Glomerular endothelial cell (primary cell): ENCODE measurements around the gene EFL1. TPM values are rescaled to one million over a fixed set of nuclear protein-coding genes. Genes with fewer than 3 reads are reported as not detected.

Source experiments
- DNase-seq: peaks from one replicate; pipeline ENCODE4 v3.0.0-alpha.2; 2011; ENCODE audit warnings: low read depth, low spot score; ENCODE audit errors: extremely low read depth
- total RNA-seq: library from RNA; depleted of rRNA; stranded (reverse); fragments of >200 nt; gene quantifications from 2 replicates; pipeline ENCODE4 v1.2.3, GENCODE V29; 2015

Gene EFL1
- total RNA-seq, 1 donor from 2014 or later = 16.0 TPM

DNA sequence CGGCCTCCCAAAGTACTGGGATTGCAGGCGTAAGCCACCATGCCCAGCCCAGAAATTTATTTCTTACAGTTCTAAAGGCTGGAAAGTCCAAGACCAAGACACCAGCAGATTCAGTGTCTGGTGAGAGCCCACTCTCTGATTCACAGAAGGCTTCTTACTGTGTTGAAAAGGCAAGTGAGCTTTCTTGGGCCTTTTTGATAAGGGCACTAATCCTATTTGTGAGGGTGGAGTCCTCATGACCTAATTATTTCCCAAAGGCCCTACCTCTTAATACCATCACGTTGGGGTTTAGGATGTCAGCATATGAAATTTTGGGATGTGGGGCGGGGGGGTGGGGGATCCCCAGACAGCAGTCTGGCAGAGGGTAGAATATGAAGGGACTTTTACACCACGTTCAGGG, 169.2 kb downstream of the EFL1 start:
- no peak for DNase-seq

DNA sequence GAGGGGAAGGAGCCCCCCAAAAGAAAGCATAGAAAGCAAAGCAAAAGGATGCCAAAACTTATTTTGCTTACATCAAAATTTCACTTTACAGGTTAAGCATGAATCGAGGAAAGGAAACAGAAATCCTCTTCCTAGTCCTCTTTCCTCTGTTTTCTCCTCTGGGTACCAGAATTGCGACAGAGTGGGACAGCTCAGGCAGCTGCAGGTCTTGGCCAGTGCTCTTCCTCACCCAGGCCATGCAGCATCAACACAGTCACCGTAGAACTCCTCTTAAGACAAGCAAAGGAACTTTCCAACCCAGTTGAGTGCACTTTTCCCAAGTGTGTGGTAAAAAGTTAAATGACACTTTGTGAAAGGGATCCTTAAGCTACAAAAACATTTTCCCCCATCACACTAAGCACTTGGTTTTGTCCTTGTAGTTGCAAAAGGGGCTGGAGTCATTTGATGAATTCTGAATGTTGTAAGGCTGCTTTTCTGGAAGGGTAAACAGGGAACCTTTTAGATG, 170.8 kb downstream of the EFL1 start:
- DNase-seq = no peak

DNA sequence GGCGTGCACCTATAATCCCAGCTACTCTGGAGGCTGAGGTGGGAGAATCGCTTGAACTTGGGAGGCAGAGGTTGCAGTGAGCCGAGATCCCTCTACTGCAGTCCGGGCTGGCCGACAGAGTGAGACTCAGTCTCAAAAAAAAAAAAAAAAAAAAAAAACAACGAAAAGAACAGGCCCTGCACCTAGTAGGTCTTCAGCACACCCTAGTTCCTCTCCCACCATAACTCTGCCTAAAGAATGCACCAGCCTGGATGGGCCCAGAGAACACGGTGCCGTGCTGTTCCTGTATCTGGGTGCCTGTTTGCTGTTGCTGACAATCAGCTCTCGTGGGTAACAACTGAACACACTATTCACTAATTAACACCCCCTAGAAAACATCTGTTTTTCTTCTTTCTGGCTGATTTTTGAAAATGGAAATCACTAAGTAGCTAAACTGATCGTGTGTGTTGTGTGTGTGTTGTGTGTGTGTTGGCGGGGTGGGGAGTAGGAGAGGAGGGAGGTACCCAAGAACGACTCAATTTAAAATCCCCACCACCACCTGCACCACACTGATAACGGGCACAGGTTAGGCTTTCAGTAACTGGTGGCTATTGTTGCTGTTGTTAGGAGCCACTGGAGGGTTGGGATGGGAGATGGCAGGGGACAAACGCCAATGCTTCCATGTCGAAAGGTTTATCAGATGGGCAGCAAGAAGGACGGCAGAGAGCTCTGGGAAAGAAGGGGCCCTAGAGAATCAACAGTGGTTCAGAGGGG, 176.1 kb downstream of the EFL1 start:
- no peak for DNase-seq

DNA sequence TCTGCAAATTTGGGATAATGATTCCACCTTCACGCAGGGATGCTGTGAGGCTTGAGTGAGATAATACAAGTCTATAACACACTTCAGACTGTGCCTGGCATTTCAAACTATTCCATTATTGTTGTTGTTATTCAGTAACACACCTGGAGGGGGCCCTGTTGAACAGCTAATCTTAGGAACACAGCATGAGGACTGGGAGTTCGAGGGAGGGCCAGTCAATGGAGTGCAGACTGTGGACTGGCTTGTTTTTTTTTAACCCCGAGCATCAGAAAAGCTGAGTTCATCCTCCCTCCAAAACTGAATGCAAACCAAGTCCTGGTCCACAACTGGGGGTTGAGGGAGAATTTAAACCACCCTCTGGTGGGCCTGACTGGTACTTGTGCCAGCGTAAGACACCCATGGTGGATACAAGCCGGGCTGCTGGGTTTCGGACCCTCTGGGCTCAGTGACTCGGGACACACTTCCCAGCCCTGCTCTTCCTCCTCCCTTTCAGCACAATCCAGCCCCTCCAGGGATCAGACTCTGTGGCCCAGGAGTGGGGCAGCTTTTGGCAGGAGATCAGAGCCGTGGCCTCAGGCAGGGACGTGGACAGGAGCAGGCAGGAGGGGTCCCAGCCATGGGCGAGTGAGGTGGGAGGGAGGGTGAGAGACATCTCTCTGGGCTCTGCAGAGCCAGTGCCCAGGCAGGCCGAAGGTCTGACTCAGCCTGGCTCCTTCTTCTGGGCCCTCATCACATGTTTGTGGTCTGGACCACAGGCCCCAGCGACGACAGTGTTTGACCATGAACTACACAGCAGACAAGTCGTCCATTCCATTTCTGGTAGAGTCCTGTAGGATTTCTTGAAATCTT, 180.4 kb downstream of the EFL1 start:
- no peak for DNase-seq

DNA sequence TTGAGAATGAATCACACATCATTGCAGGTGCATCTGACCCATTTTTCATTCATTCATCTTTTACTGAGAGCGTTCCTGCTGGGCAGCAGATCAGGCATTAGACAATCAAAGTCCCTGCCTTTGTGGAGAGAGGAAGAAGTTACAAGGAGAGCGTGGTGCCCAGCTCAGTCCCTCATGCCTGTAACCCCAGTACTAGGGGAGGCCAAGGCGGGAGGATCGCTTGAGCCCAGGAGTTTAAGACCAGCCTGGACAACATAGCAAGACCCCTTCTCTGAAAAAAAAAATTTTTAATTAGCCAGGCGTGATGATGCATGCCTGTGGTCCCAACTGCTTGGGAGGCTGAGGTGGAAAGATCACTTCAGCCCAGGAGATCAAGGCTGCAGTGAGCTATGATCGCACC, 181.8 kb downstream of the EFL1 start:
- no peak for DNase-seq

Other genes with a start within 250 kb of the EFL1 start
- 15.6 and 23.6 TPM in 2 replicates for gene MEX3B, start 216.7 kb downstream of the EFL1 start, total RNA-seq
- gene SAXO2, start 84 bp upstream of the EFL1 start, total RNA-seq = not detected in 2 replicates
- gene GOLGA6L10, start 86.7 kb upstream of the EFL1 start, total RNA-seq = 0.73 and 1.3 TPM in 2 replicates
- 1.7 and 5.2 TPM in 2 replicates for gene GOLGA6L9, start 167.1 kb upstream of the EFL1 start, total RNA-seq